ENCODE measurements around the gene CCL24.

DNA sequence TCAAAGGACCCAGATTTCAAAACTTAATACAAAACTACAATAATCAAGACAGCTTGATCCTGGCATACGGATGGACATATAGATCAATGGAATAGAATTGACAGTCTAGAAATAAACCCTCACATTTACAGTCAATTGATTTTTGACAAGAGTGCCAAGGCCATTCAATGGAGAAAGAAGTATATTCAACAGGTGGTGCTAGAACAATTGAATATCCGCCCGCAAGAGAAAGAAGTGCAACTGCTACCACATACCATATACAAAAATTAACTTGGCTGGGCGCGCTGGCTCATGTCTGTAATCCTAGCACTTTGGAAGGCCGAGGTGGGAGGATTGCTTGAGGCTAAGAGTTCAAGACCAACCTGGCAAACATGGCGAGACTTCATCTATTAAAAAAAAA, 23.2 kb upstream of the CCL24 start:
- TF ChIP-seq, protein P1, sequence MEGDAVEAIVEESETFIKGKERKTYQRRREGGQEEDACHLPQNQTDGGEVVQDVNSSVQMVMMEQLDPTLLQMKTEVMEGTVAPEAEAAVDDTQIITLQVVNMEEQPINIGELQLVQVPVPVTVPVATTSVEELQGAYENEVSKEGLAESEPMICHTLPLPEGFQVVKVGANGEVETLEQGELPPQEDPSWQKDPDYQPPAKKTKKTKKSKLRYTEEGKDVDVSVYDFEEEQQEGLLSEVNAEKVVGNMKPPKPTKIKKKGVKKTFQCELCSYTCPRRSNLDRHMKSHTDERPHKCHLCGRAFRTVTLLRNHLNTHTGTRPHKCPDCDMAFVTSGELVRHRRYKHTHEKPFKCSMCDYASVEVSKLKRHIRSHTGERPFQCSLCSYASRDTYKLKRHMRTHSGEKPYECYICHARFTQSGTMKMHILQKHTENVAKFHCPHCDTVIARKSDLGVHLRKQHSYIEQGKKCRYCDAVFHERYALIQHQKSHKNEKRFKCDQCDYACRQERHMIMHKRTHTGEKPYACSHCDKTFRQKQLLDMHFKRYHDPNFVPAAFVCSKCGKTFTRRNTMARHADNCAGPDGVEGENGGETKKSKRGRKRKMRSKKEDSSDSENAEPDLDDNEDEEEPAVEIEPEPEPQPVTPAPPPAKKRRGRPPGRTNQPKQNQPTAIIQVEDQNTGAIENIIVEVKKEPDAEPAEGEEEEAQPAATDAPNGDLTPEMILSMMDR (IDR thresholded peaks at IDR 0.05) = no peak
- TF ChIP-seq POLR2AphosphoS5 (IDR thresholded peaks at IDR 0.05) = no peak
- TF ChIP-seq POLR2A (IDR thresholded peaks at IDR 0.05) = no peak
